ENCODE data around the gene OR7D2.

OR7D2 gene

GRCh38 chr19:9161427-9161826 lies 17.4 kb upstream of the OR7D2 start:
- no peak for DNase-seq (ENCODE audit: low read depth)
- no peak overlapping the region for H3K4me3 ChIP-seq (ENCODE audit: low read length)
- TF ChIP-seq CTCF (conservative IDR thresholded peaks at IDR 0.05; ENCODE audit: low read depth, low read length), result no peak

GRCh38 chr19:9165261-9165660 lies 13.5 kb upstream of the OR7D2 start:
- no peak overlapping the region for H3K4me3 ChIP-seq (ENCODE audit: low read length)
- no peak for DNase-seq (ENCODE audit: low read depth)
- no peak for TF ChIP-seq CTCF (conservative IDR thresholded peaks at IDR 0.05; ENCODE audit: low read depth, low read length)

GRCh38 chr19:9166846-9167245 lies 11.9 kb upstream of the OR7D2 start:
- H3K4me3 ChIP-seq (ENCODE audit: low read length), result no peak overlapping the region
- no peak for TF ChIP-seq CTCF (conservative IDR thresholded peaks at IDR 0.05; ENCODE audit: low read depth, low read length)
- no peak for DNase-seq (ENCODE audit: low read depth)

GRCh38 chr19:9171393-9171991 lies 7.3 kb upstream of the OR7D2 start:
- no peak overlapping the region for H3K4me3 ChIP-seq (ENCODE audit: low read length)
- no peak for DNase-seq (ENCODE audit: low read depth)
- no peak for TF ChIP-seq CTCF (conservative IDR thresholded peaks at IDR 0.05; ENCODE audit: low read depth, low read length)

GRCh38 chr19:9175326-9175725 lies 3.5 kb upstream of the OR7D2 start:
- no peak for DNase-seq (ENCODE audit: low read depth)
- no peak overlapping the region for H3K4me3 ChIP-seq (ENCODE audit: low read length)
- no peak for TF ChIP-seq CTCF (conservative IDR thresholded peaks at IDR 0.05; ENCODE audit: low read depth, low read length)

- no peak for DNase-seq (ENCODE audit: low read depth)
- TF ChIP-seq CTCF (conservative IDR thresholded peaks at IDR 0.05; ENCODE audit: low read depth, low read length), result no peak
- no peak overlapping the region for H3K4me3 ChIP-seq (ENCODE audit: low read length)
Measured at GRCh38 chr19:9183000-9183399, 4.2 kb downstream of the OR7D2 start.

- DNase-seq (ENCODE audit: low read depth), result no peak
- TF ChIP-seq CTCF (conservative IDR thresholded peaks at IDR 0.05; ENCODE audit: low read depth, low read length), result no peak
- H3K4me3 ChIP-seq (ENCODE audit: low read length), result no peak overlapping the region
Measured at GRCh38 chr19:9187191-9187590, 8.4 kb downstream of the OR7D2 start.

Data from retinal pigment epithelial cell (primary cell).